Measurements from ENCODE around the gene PRSS21.

PRSS21 gene

GRCh38 chr16:2826591-2827373 lies 9.7 kb downstream of the PRSS21 start:
- DNase-seq: no peak

GRCh38 chr16:2827374-2827791 lies 10.3 kb downstream of the PRSS21 start:
- DNase-seq: no peak

GRCh38 chr16:2827831-2828520 lies 10.9 kb downstream of the PRSS21 start:
- DNase-seq: no peak

DNA sequence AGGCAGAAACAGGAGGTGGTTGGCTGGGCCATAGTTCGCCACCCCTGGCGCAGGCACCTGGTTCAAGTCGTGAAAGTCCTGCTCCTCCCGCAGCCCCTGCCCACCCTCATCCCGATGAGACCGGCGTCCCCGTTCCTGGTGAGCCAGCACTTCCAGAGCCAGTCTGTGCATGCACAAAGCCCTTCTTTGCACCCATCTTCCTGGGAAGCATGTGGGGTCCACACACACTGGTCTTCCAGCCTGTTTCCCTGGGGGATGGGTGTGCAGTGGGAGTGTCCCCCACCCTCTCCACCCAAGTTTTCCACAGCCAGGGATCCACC lies 11.4 kb downstream of the PRSS21 start:
- no peak for DNase-seq

DNA sequence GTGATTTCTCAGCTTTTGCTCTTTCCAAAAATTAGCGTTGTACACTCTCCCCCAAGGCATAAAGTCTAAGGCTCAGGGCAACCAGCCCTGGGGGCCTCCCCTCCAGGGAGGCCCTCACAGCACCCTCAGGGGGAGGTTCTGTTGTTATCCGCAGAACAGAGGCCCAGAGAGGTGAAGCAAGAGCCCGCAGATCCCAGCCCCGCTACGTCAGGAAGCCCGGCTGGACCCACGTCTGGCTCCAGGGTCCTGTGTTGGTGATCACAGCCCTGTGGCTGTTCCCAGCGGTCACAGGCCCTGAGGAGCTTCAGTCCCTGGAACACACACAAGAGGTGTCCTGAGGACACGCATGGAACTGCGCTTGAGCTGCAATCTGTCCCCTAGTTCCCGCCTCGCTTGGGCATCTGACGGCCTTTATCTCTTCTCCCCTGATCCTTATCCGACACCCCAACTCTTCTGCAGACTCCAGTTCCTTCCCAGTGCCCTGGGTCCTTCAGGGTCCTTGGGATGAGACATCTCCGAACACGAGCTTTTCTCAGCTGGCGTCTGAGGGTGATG lies 11.9 kb downstream of the PRSS21 start:
- DNase-seq: no peak

DNA sequence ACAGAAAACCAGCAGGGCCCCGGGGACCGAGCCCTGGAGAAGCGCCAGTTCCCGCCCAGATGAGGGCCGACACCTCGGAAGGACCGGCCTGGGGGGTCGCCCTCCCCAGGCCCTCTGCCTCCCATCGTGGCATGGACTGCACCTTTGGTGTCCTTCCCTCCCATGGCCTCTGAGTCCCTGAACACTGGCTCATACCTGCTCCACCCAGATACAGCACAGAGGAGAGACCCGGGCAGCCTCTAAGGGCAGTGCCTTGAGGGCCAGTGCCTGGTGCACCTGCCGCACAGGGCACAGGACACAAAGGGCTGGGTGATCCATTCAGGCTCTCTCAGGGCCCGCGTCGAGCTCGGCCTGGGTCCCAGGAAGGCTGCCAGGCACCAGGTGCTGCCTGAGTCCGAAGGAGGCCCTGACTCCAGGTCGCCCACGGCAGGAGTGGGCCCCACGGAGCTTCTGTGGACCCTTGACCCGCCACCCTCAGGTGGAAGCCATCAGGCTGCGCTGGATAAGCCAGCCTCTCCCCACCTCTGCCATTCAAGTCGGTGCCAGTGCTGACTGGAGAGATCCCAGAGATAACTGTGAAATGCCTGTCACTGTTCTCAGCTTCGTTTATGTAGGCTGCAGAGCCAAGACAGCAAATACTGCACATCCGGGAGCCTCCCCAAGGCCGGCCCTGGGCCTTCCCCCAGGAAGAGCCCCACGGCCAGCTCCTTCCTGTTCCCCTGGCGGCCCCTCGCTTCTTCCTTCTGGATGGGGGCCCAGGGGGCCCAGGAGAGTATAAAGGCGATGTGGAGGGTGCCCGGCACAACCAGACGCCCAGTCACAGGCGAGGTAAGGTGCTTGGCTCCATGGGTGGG lies 12.7 kb downstream of the PRSS21 start, which contains the start of gene ZG16B:
ZG16B (plus strand) TSS at position 803 of the 854 bp plus-strand sequence. CDS start 139 bp downstream, outside the sequence.
- no peak for DNase-seq

- DNase-seq: no peak
These were observed 13.3 kb downstream of the PRSS21 start for GRCh38 chr16:2830355-2830695.

GRCh38 chr16:2831203-2831602 lies 14.2 kb downstream of the PRSS21 start:
- DNase-seq: no peak

DNA sequence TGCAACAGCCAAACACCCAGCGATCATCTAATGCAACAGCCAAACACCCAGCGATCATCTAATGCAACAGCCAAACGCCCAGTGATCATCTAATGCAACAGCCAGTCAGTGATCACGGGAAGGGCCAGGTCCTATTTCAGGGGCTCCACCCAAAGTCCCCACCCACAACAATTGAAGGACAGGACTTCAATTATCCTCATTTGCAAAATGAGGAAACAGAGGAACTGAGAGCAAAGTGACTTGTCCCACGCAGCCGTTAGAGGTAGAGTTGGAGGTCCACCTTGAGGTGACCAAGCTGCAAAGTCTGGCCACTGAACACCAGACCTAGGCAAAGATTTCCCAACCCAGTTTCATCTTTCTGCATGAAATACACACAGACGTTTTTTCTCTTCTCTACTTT lies 16.7 kb downstream of the PRSS21 start:
- no peak for DNase-seq

- no peak for DNase-seq
These were observed 17.9 kb downstream of the PRSS21 start for GRCh38 chr16:2834968-2835367.

DNA sequence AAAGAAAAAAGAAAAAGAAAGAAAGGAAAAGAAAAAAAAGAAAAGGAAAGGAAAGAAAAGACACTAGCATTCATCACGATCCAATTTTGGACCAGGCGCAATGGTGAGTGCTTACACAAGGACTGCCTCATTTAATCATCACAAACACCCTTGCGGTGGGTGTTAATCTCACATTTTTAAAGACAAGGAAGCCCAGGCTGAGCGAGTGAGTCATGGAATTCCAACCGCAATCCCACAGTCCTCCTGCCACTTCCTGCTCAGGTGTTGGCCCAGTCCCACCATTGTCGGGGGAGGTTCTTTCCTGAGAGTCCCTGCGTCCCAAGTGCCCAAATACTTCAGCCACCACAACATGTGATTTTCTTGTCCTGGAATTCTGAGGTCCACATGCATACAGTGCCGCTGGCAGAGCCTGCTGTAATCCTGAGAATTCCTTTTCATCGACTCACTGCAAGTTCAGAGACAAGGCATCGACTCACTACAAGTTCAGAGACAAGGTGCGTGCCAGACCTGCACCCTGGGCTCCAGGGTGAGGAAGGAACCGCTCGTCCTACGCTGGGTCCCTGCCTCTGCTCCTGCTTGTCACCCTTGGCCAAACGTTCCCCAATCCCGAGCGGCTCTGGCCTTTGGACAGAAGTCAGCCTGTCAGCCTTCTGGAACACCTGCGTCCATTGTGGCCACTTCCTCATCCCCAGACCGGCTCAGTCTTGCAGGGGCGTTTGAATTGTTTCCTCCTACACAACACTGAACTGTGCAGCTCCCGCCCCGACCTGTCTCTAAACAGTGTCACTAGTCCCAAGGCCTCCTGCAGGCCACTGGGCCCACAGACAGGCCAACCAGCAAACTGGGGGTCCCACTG lies 18.8 kb downstream of the PRSS21 start:
- DNase-seq: no peak

GRCh38 chr16:2836646-2837508 lies 19.8 kb downstream of the PRSS21 start:
- no peak for DNase-seq

GRCh38 chr16:2838928-2839327 lies 21.9 kb downstream of the PRSS21 start:
- DNase-seq: peak; percentile 57 to 63

DNA sequence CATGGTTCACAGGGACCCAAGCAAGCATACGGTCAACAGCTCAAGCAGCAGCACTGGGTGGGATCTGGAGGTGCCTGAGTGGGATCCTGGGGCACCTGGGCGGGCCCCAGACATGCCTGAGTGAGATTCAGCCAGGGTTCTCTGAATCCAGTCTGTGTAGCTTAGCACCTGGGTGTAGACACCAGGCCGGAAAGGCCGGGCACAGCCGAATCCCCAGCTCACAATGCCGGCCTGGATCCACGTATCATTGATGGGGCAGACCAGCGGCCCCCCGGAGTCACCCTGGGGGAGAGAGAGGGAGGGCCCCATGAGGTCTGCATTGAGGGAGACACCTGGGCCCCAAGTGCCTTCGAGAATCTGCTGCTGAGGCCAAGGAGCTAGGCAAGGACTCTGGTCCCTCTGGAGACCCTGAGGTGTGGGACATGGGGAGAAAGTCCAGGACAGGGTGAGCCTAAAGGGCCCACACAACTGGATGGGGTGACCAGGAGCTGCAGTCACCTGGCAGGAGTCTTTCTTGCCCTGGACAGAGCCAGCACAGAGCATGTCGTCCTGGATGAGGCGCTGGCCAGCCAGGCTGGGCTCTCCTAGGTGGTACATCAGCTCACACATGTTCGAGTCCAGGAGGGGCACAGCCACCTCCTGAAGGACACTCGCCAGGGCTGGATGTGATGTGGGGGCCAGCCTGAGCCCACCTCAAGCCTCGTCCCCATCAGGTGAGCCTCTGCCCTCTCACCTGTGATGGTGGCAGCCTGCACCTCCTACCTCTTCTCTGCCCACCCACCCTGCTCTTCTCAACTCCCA lies 22.8 kb downstream of the PRSS21 start:
- no peak for DNase-seq

DNA sequence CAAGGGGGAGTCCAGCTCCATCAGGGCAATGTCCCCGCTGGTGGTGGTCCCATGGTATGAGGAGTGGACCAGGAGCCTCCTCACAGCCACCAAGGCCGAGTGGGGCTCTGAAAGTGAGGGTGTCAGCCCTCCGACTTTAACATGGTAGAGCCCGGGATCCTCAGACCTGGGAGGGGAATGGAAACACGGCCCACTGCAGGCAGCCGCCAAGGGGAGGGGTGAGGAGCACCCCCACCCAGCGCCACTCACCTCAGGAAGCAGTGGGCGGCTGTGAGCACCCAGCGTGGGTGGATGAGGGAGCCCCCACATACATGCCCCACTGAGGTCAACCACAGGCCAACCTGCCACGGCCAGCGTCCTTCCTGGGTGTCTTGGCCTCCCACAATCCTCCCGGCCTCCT lies 23.9 kb downstream of the PRSS21 start:
- DNase-seq: no peak

DNA sequence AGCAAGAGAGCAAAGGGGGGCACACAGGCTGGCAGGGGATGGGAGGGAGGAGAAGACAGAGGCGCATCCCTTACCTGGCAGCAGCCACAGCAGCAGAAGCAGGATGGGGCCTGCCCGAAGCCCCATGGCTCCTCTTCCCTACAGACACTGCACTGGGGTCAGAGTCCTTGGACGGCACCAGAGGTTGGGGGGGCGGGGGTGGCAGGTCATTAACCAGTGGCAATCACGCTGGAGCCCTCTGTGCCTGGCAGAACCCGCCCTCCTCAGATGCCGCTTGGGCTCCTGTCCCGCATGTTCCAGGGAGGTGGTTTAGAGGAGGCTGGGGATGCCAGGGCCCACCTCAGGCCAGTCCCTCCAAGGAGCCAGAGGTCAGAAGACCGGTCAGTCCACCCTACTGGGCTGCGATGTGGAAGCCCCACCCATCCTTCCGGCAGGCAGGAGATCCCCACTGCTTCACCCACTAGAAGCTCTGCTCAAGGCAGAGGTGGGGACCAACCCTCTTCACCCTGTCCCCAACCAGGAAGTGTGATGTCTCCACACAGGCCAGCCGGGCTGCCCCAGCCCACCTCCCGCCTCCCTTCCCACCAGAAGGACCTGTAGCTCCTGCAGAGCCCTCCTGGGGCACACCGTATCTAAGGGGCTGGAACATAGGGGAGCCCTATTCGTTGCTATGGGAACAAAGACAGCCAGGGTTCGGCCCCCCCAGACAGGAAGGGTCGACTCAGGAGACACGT lies 24.7 kb downstream of the PRSS21 start:
- DNase-seq: no peak

GRCh38 chr16:2842340-2843000 lies 25.4 kb downstream of the PRSS21 start:
- peak; percentile 86 to 91 for DNase-seq

DNA sequence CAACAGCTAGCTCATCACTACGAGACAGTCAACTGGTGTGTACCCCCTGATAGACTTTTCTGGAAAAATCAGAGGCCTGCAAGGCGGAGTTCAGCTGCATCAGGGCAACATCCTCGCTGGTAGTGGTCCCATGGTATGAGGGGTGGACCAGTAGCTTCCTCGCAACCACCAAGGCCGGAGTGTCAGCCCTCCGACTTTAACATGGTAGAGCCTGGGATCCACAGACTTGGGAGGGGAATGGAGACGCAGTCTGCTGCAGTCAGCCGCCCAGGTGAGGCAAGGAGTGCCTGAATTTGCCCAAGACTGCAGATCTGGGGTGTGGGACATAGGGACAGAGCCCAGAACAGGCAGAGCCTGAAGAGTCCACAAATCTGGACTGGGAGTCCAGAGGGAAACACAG lies 26.5 kb downstream of the PRSS21 start:
- DNase-seq: no peak

DNA sequence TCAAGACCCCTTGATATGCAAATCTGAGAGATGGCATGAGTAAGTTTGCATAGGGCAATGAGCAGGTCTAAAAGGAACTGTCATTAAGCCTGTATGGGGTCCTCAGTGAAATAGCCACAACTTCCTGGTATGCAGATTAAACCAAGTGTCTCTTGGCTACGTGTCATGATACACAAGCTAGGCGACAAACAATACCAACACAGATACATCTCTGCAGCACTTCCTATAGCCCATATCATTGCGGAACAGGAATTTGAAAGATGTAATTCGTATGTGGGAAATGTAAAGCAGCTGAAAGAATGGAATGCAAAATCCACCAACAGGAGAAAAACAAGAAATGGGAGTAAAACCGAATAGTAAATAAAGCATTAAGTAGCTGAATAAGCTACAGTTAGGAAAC lies 28.1 kb downstream of the PRSS21 start:
- DNase-seq: no peak

All from stimulated activated CD4-positive, alpha-beta T cell treated with anti-CD3 and anti-CD28 coated beads, Interleukin-2, amount 100 ng/mL, for 24 hours (primary cell).